Neutrophil (primary cell): Measurements from ENCODE around the gene SERPINB12.

Experiments used
- H3K27ac ChIP-seq: fragments of 200-600 bp; sonication (generic); 2 replicates; pipeline ENCODE4 v1.5.1; 2016; ENCODE audit warnings: mild to moderate bottlenecking, moderate library complexity
- H3K27me3 ChIP-seq: fragments of 200-600 bp; sonication (generic); 2 replicates; pipeline ENCODE4 v1.6.0; 2016; ENCODE audit warnings: mild to moderate bottlenecking
- H3K36me3 ChIP-seq: fragments of 200-600 bp; sonication (generic); 2 replicates; pipeline ENCODE4 v1.5.1; 2017
- H3K4me1 ChIP-seq, 2 experiments: fragments of 200-600 bp in 1 of 2; sonication (generic) in 1 of 2; 1 replicate in 1 of 2; 2 replicates in 1 of 2; pipeline versions ENCODE4 v1.5.1 to v1.6.1; 2013 to 2016; ENCODE audit warnings: low read depth in 1 of 2, low read length in 1 of 2, mild to moderate bottlenecking in 1 of 2, moderate library complexity in 1 of 2; ENCODE audit not compliant: control insufficient read depth in 1 of 2, insufficient read depth in 1 of 2
- H3K4me3 ChIP-seq, 2 experiments: fragments of 200-600 bp in 1 of 2; sonication (generic) in 1 of 2; 1 replicate in 1 of 2; 2 replicates in 1 of 2; pipeline ENCODE4 v1.5.1; 2013 to 2016; ENCODE audit warnings: low read depth in 1 of 2, low read length in 1 of 2, mild to moderate bottlenecking in 1 of 2, moderate library complexity in 1 of 2
- H3K9me3 ChIP-seq: fragments of 200-600 bp; sonication (generic); 2 replicates; pipeline ENCODE4 v1.5.1; 2016
- CTCF ChIP-seq: fragments of 200-600 bp; sonication (generic); IDR thresholded peaks from 2 replicates; pipeline ENCODE4 v1.5.1; 2016; ENCODE audit warnings: antibody characterized with exemption

SERPINB12 gene

DNA sequence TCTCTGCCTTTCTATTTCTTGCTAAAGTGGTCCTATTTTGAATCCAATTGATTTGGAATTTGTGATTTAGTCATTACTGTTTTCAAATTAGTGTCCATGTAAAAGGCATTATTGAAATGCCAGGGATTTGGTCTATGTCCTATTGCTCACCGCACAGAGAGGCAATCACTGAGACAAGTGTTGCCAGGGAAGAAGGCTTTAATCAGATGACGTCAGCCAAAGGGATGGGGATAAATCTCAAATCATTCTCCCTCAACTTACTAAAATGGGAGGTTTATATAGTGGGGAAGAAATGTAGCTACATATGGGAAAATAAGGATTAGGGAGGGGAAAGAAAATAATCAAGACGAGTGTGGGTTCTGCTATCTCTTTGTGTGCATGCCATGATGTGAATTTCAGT lies 9.6 kb downstream of the SERPINB12 start:
- TF ChIP-seq CTCF, result no peak
- no peaks in the 10 kb centered on the region for H3K27me3 ChIP-seq
- no peak overlapping the region for H3K27ac ChIP-seq
- H3K9me3 ChIP-seq, result no peaks in the 10 kb centered on the region
- H3K4me1 ChIP-seq, result peaks cover 0 to 5% of the 10 kb centered on the region in 2 experiments
- no peaks in the 10 kb centered on the region for H3K36me3 ChIP-seq
- no peak overlapping the region for H3K4me3 ChIP-seq

DNA sequence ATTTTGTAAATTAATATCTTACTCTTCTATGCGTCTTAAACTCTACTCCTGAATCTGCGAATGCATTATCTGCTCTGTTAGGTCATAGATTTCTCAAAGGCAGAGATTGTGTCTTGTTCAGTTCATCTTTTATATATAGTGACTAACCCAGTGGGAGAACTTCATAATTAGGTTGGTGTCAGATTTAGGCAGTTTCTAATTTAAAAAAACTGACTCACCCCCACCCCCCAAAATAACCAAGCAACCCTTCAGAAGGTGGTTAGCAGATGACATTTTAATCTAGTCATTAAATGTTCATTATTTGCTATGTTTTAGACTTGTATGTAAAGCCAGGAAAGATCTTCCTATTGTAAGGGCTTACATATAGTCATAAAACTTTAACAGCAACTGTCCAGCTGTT lies 10.4 kb downstream of the SERPINB12 start:
- H3K27ac ChIP-seq, result no peak overlapping the region
- H3K4me1 ChIP-seq, result peaks cover 0 to 5% of the 10 kb centered on the region in 2 experiments
- no peak overlapping the region for H3K4me3 ChIP-seq
- no peaks in the 10 kb centered on the region for H3K36me3 ChIP-seq
- TF ChIP-seq CTCF, result no peak
- H3K27me3 ChIP-seq, result no peaks in the 10 kb centered on the region
- no peaks in the 10 kb centered on the region for H3K9me3 ChIP-seq

DNA sequence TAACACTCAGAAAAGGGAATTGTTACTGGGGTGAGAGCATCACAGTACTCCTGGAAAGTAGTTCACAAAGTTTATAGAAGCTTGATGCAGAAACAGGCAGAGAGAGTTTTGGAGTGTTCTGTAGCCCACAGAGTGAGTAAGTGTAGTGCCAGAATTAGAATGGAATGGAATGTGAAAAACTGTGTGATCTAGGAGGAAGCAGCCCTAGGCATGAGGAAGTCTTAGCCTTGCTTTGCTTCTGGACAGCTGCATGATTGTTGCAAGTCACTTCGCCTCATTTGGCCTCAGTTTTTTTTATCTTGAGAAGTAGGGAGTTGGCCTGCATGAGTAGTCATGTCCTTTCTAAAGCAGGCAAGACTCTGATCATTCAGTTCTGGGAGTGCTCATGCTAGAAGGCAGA lies 10.9 kb downstream of the SERPINB12 start:
- TF ChIP-seq CTCF, result no peak
- no peak overlapping the region for H3K27ac ChIP-seq
- no peak overlapping the region for H3K4me3 ChIP-seq
- H3K27me3 ChIP-seq, result no peaks in the 10 kb centered on the region
- H3K9me3 ChIP-seq, result no peaks in the 10 kb centered on the region
- H3K36me3 ChIP-seq, result no peaks in the 10 kb centered on the region
- peaks cover 0 to 5% of the 10 kb centered on the region in 2 experiments for H3K4me1 ChIP-seq

DNA sequence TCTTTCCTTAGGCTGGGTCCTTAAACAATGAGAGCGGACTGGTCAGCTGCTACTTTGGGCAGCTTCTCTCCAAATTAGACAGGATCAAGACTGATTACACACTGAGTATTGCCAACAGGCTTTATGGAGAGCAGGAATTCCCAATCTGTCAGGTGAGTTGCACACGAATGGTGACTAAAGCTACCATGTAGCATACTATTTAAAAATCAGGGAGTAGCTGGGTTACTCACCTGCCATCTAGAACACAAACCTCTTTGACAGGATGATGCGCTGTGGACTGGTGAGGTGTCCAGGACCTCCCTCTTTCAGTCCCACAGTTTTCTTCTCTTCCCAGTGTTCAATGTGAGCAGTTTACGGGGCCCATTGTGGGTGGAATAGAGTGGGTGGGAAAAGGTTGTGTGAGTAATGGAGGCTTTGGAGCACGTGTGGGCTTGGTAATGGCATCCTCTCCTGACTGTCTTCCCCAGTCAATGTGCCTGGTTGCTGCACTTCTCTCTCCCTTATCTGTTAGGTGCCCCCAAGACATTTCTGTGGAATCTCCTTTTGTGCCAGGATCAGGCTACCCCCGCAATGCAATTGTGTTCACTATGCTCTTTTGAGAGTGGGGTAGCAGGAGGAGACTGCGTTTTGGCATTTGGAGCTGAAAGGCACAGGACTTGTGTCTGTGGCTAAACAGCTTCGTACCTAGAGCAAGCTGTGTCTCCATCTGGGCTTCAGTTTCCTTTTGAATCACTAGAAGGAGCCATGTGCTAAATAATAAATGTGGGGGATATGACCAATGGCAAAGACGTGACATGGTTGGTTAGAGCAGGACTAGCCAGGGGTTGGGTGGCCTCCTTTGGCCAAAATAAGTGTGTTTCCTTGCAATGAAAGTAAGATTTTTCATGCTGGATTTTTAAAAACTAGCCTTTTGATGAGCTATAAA lies 17.7 kb downstream of the SERPINB12 start:
- Histone ChIP-seq H3K27me3 (no peaks in the 10 kb centered on the region), H3K27ac (no peak overlapping the region), H3K4me3 (no peak overlapping the region), H3K4me1 (no peaks in the 10 kb centered on the region), H3K36me3 (no peaks in the 10 kb centered on the region), H3K9me3 (no peaks in the 10 kb centered on the region)
- no peak for TF ChIP-seq CTCF

DNA sequence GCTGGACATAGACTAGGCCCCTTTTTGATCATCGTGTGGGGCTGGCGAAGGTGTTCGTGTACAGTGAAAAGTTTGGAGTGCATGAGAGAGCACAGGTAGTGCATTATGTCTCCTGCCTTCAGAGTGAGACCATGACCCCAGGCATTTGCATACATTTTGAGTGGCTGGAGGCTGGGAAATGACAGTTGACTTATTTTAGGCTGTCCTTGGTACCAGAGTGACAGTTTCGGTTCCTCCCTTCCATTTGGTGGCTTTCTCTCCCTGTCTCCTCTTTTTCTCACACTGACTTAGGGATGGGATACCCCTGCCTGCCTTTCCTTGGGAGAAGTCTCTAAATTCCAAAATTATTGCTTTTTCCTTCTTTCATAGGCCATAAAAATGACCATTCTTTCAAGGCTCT lies 20.1 kb downstream of the SERPINB12 start:
- no peak overlapping the region for H3K4me3 ChIP-seq
- no peak overlapping the region for H3K27ac ChIP-seq
- no peaks in the 10 kb centered on the region for H3K36me3 ChIP-seq
- no peak for TF ChIP-seq CTCF
- H3K4me1 ChIP-seq, result no peaks in the 10 kb centered on the region
- H3K27me3 ChIP-seq, result no peaks in the 10 kb centered on the region
- H3K9me3 ChIP-seq, result no peaks in the 10 kb centered on the region
